LNCaP clone FGC (cell line): Measurements from ENCODE around the gene CNPY1.

Source experiments
- DNase-seq: peaks from one replicate; pipeline ENCODE4 v3.0.0-alpha.2; 2011; ENCODE audit warnings: low read depth
- H3K4me3 ChIP-seq: 2 replicates; pipeline ENCODE4 v1.5.1; 2011; ENCODE audit warnings: mild to moderate bottlenecking, low read depth, low read length, control low read depth
- TF ChIP-seq, protein P1 (sequence below): IDR thresholded peaks from 2 replicates; pipeline ENCODE4 v1.5.1; 2012; ENCODE audit warnings: mild to moderate bottlenecking; ENCODE audit not compliant: control insufficient read depth, insufficient read depth; ENCODE audit errors: extremely low read depth

Gene CNPY1

DNA sequence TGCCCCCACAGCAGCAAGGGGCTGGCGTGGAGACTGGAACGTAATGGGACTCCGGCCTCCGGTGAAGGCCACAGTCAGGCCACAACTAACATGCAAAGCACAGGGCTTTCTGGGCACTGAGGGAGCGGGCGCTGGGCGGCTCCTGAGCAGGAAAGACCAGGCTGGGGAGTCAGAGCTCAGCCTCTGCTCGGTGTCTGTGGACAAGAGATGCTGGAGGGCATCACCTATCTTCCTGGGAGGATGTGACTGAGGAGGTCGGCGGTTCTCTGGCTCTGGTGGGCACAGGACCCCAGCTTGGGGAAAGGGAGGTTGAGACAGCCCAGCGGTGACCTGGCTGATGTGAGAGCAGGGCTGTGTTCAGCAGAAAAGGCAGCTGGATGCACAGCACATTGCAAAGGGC is 11.7 kb downstream of the CNPY1 start:
- DNase-seq, result no peak
- TF ChIP-seq, protein P1, sequence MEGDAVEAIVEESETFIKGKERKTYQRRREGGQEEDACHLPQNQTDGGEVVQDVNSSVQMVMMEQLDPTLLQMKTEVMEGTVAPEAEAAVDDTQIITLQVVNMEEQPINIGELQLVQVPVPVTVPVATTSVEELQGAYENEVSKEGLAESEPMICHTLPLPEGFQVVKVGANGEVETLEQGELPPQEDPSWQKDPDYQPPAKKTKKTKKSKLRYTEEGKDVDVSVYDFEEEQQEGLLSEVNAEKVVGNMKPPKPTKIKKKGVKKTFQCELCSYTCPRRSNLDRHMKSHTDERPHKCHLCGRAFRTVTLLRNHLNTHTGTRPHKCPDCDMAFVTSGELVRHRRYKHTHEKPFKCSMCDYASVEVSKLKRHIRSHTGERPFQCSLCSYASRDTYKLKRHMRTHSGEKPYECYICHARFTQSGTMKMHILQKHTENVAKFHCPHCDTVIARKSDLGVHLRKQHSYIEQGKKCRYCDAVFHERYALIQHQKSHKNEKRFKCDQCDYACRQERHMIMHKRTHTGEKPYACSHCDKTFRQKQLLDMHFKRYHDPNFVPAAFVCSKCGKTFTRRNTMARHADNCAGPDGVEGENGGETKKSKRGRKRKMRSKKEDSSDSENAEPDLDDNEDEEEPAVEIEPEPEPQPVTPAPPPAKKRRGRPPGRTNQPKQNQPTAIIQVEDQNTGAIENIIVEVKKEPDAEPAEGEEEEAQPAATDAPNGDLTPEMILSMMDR, result no peak
- H3K4me3 ChIP-seq, result no peak overlapping the region

DNA sequence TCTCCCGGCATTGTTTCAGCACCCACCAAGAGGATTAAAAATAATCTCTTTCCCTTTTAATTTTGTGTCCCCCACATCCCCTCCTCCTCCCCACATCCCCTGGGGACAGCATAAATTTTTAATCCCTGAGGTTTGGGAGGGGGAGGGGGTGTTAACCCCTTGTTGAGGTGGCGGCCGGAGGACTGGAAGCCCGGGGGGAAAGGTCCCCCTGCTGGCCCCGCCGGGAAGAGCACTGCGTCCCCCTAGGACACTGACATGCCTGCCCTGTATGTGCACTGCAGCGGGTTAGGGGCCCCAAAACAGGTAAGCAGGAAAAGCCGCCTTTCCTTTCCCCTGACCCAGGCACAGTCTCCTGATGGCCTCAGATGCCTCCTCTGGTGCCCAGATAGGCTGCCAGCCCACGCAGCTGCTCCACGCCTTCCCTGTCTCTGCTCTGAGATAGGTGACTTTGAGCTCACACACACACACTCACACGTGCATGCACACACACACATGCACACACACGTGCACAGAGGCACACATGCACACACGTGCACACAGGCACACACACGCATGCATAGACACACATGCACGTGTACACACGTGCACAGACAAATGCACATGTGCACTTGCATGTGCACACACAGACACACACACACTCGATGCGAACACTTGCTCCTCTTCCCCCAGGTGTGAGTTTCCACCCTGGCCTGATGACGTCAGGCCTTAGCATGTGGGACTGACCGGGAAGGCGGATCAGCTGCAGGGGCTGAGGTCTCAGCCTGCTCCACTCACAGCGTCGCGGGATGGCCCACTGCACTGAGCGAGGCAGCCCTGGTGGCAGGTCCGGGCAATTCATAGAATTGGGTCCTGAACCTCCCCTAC is 12.3 kb downstream of the CNPY1 start:
- H3K4me3 ChIP-seq, result no peak overlapping the region
- TF ChIP-seq, protein P1, result no peak; the same call in 1 of the 2 replicates
- no peak for DNase-seq

GRCh38 chr7:155533120-155533826 is 13.1 kb downstream of the CNPY1 start:
- TF ChIP-seq, protein P1, result no peak
- no peak overlapping the region for H3K4me3 ChIP-seq
- DNase-seq, result no peak

DNA sequence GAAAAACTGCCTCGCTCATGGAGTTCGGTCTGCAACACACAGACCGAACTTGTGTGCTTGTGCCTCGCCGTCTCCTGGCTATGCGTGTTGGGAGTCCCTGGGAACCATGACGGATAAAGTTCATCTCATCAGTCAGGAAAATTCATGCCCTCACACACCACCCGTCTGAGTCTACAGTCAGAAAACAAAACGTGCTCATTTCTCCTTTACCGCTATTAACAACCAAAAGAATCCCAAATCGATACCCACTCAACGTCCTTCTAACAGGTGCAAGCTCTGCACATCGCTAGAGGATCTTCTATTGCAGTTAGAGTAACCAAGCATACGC is 13.6 kb downstream of the CNPY1 start:
- TF ChIP-seq, protein P1, result no peak
- no peak overlapping the region for H3K4me3 ChIP-seq
- no peak for DNase-seq

- DNase-seq, result peak; percentile 32
- no peak overlapping the region for H3K4me3 ChIP-seq
- TF ChIP-seq, protein P1, result no peak
Observed at GRCh38 chr7:155531681-155532080, 14.7 kb downstream of the CNPY1 start.

DNA sequence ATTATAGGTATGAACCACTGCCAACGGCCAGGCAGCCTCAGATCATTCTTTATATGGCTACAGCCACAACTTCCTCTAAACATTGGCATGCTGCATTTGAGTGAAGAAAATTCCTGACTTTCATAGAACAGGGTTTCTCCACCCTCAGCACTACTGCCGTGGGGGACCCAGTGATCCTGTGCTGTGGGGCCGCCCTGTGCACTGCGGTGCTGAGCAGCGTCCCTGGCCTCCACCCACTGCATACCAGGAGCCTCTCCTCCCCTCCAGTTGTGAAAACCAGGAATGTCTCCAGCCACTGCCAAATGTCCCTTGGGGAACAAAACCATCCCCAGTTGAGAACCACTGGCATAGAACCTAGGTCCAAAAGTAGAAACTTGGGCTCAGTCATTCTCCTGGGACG is 15.8 kb downstream of the CNPY1 start:
- TF ChIP-seq, protein P1, result no peak
- no peak for DNase-seq
- no peak overlapping the region for H3K4me3 ChIP-seq
